Right ventricle myocardium inferior (tissue), 1 donor: Measurements from ENCODE around the gene OR1N1. TPM values are rescaled to one million over a fixed set of nuclear protein-coding genes. Genes with fewer than 3 reads are reported as not detected.
"Not testable (repeated sequence)": the region's sequence is repeated elsewhere in the genome, so short reads cannot be mapped to it uniquely, and the experiment has no call there.

Source experiments
- ATAC-seq: fragments of 200-7000 bp; cut with Tn5 transposase; one replicate; pipeline ENCODE4 v1.9.1; 2020; ENCODE audit warnings: mild to moderate bottlenecking, moderate library complexity
- DNase-seq: peaks from one replicate; pipeline ENCODE4 v3.0.0; 2021; ENCODE audit errors: missing footprints
- intact Hi-C: fragments of 100-400 bp; cut with DNase I; formaldehyde crosslinking; loops from one replicate; pipeline ENCODE4 v1.11.0; 2022
- long read RNA-seq: library from polyadenylated mRNA; unstranded; transcript quantifications from one replicate; pipeline ENCODE4 v2.0.0, GENCODE V29; 2021
- total RNA-seq: library from RNA; stranded (reverse); fragmentation: NEBNext Ultra II Directional; extraction: Animal tissue kit (Norgen Biotek cat#: 25700); gene quantifications from one replicate; pipeline ENCODE4 v1.2.1, GENCODE V29; 2021
- donor health status: DM: no; HTN: yes; CAD: no; lungs with severe emphysema.

The OR1N1 gene
- not detected for total RNA-seq
- long read RNA-seq = 0 reads

GRCh38 chr9:122527193-122527592 is at the start of gene OR1N1:
TSS of gene OR1N1 (minus strand) at chr9:122527293. CDS start at chr9:122527293, 0 bp downstream.
- DNase-seq = no peak
- intact Hi-C loops = no loop called here

DNA sequence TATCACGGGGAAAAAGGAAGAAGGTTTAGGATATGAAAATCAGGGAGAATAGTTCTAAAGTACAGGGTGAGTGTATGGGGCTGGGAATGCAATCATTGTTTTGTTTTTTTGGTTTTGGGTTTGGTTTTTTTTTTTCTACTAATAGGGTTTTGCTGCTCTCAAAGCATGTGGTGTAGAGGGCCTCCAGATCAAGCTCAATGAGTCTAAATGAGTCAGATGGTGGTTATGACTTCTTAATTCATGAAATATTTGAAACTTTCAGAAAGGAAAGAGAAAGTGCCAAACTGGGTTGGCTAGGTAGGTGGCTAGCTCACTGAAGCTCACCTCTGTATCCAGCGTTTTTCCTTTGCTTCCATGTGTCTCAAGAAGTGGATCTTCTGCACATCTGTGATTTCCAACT is 45.4 kb upstream of the OR1N1 start:
- no peak for DNase-seq
- no peak for ATAC-seq
- intact Hi-C loops = no loop called here

More at GRCh38 chr9:122527193-122527592, at the start of gene OR1N1:
- no peak for ATAC-seq

- ATAC-seq (no peak), DNase-seq (no peak)
- intact Hi-C loops = no loop called here
Observed at GRCh38 chr9:122567901-122568300, 40.8 kb upstream of the OR1N1 start.

GRCh38 chr9:122562134-122562760 is 35.2 kb upstream of the OR1N1 start:
- DNase-seq (no peak), ATAC-seq (no peak)
- intact Hi-C loops = no loop called here

GRCh38 chr9:122561446-122561845 is 34.4 kb upstream of the OR1N1 start:
- intact Hi-C loops = no loop called here
- DNase-seq (no peak), ATAC-seq (no peak)

DNA sequence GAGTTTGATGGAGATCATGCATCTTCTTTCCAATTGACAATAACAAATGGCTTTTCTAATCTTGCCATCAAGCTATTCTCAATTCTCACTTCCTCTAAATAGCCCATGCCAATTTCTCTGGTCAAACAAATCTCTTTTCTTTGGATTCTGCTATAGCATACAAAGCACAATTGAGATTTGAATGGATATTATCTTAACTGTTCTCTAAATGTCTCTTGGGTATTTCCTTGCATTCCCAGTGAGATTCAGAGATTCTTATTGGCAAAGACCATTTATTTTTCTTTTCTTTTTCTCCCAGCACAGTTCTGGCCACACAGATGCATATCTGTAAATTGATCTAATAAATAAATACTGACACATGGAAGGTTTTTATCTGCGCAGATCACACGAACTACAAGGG is 25.7 kb upstream of the OR1N1 start, which contains the start of gene OR1N2:
OR1N2 (plus strand) TSS at position 301 of the 400 bp plus-strand sequence. CDS start 100 bp downstream, outside the sequence.
- DNase-seq = no peak
- intact Hi-C loops = no loop called here

DNA sequence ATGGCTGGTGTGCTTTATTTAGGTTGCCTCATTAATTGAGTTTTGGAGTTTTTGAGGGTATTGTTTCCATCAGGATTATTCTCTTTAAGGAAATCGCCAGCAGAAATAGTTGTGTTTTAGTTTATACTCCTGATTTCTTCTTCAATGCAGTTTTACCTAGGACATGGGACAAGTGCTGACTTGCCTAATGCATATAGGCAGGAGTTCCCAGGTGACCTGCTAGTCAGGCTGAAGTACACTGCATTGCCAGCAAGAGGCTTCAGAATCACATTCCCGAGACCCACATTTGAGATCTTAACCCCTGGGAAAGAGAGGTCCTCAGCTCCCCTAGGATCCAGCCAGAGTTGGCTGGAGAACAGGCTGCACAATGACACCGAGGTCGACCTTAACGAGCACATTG is 24.3 kb upstream of the OR1N1 start:
- intact Hi-C loops = no loop called here
- DNase-seq (no peak), ATAC-seq (no peak)

More for the DNA sequence above, 25.7 kb upstream of the OR1N1 start, which contains the start of gene OR1N2:
- no peak for ATAC-seq

- no peak for DNase-seq
- intact Hi-C loops = no loop called here
Observed at GRCh38 chr9:122546196-122546595, 19.1 kb upstream of the OR1N1 start.

GRCh38 chr9:122538757-122539156 is 11.7 kb upstream of the OR1N1 start:
- DNase-seq (no peak), ATAC-seq (no peak)
- intact Hi-C loops = no loop called here

More at GRCh38 chr9:122546196-122546595, 19.1 kb upstream of the OR1N1 start:
- no peak for ATAC-seq

DNA sequence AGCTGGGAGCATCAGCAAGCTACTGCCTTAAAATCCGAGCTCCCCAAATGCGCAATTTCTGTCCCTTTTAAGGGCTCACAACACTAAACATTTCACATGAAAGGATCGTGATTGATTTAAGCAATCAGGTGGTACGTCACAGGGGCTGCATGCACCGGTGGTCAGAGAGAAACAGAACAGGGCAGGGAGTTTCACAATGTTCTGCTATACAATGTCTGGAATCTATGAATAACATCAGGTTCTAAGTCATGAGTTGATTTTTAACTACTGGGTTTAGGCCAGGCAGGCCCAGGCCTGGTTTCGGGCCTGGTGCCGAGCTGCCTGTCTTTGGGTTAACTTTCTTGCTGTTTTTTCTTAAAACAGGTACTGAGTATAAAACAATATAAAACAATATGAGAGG is 10.0 kb upstream of the OR1N1 start:
- intact Hi-C loops, DNase-seq, ATAC-seq: not testable (repeated sequence)

DNA sequence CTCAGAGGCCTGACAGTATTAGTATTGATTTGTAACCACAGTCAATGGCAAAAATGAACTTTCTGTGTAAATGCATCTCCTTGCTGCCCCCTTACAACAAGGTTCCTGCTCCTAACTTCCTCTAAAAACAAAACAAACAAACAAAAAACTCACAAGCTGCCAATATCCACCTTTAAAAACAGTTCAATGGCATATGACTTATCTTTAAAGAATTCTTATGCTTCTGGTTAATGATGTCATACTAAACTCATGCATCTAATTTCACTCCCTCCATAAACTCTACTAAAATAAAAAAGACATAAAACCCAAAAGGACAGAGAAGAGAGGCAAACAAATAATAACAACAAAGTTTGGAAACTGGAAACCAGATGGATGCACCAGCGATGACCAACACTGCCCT is 9.0 kb upstream of the OR1N1 start:
- ATAC-seq = no peak
- intact Hi-C loops = no loop called here
- no peak for DNase-seq

- DNase-seq, ATAC-seq, intact Hi-C loops: not testable (repeated sequence)
Observed at GRCh38 chr9:122531157-122531556, 4.1 kb upstream of the OR1N1 start.

DNA sequence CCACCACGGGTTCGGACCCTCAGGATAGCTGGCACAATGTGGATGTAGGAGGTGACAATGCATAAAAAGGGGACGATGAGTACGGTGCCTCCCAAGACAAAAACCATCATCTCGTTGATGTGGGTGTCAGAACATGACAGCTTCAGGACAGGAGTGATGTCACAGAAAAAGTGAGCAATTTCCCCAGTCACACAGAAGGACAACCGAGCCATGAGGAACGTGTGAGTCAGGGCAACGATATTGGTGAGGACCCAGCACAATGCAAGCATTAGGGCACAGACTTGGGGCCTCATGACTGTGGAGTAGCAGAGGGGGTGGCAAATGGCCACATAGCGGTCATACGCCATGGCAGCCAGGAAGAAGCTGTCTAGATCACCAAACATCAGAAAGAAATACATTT is 491 bp downstream of the OR1N1 start:
- DNase-seq (no peak), ATAC-seq (no peak)
- intact Hi-C loops = no loop called here

DNA sequence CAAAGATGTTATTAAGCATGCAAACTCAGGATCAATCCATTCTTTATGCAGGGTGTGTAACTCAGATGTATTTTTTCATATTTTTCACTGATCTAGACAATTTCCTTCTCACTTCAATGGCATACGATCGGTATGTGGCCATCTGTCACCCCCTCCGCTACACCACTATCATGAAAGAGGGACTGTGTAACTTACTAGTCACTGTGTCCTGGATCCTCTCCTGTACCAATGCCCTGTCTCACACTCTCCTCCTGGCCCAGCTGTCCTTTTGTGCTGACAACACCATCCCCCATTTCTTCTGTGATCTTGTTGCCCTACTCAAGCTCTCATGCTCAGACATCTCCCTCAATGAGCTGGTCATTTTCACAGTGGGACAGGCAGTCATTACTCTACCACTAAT is 7.7 kb downstream of the OR1N1 start:
- DNase-seq (no peak), ATAC-seq (no peak)
- intact Hi-C loops = no loop called here

DNA sequence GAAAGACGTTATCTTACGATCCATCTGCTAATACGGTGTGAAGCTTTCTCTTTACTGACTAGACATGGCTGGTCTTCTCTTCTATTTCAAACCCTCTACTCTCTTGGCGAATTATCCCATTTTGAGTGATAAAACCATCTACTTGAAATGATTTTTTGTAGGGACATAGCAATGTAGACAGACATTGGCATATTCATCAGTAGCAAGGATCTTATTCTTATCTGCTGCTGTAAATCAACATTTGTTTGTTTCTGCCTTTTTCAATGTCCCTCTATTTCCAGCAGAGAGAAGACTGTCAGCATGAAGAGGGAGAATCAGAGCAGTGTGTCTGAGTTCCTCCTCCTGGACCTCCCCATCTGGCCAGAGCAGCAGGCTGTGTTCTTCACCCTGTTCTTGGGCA is 8.3 kb downstream of the OR1N1 start, which contains the start of gene OR1J4:
OR1J4 (plus strand) TSS at position 301 of the 400 bp plus-strand sequence; CDS start at position 301, 0 bp downstream.
- intact Hi-C loops = no loop called here
- ATAC-seq = no peak
- no peak for DNase-seq

GRCh38 chr9:122518226-122518625 is 8.9 kb downstream of the OR1N1 start:
- DNase-seq = no peak
- intact Hi-C loops = no loop called here
- no peak for ATAC-seq

- intact Hi-C loops = no loop called here
- no peak for ATAC-seq
Observed at GRCh38 chr9:122510502-122510901, 16.6 kb downstream of the OR1N1 start, which contains the start of gene OR1J2. TSS of gene OR1J2 (plus strand) at chr9:122510802. CDS start at chr9:122510802, 0 bp downstream.

GRCh38 chr9:122506964-122507363 is 20.1 kb downstream of the OR1N1 start:
- intact Hi-C loops = no loop called here
- ATAC-seq = no peak
- no peak for DNase-seq

More at GRCh38 chr9:122510502-122510901, 16.6 kb downstream of the OR1N1 start, which contains the start of gene OR1J2:
- no peak for DNase-seq

DNA sequence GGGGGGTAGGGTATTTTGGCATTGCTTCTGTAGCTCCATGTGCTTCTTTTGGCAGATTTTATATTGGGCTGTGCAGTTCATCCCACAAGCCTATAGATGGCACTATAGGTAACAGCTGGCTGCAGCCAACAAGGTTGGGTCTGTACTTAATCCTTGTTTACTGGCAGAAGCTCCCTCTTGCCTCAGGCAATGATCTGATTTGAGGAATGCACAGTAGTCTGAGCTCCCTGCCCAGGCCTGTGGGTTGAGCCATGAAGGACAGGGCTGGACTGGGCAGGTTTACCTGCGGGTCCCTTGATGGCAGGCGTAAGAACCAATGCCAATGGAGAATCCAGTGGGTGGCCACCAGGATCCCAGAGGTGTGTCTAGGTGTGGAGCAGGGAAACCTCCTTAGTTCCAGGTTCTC is 28.2 kb downstream of the OR1N1 start:
- DNase-seq (no peak), ATAC-seq (no peak)
- intact Hi-C loops = no loop called here

DNA sequence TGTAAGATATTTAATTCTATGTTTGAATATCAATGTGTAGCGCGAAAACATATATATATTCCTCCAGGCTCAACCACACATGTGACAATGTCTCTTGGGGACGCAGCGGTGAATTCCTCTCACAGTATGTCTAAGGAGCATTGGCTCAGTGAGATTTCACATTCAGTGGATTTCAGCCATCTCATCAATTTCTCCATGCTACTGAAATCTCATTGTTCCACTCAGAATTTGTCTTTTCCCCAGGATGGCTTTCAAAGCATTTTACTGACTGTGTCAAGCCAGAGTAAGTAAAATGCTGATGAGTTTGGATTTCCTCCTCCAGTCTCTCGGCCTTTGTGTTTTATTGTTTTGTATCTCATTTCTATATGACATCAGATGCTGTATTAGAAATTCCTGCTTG is 48.0 kb downstream of the OR1N1 start:
- ATAC-seq (no peak), DNase-seq (no peak)
- intact Hi-C loops = no loop called here

DNA sequence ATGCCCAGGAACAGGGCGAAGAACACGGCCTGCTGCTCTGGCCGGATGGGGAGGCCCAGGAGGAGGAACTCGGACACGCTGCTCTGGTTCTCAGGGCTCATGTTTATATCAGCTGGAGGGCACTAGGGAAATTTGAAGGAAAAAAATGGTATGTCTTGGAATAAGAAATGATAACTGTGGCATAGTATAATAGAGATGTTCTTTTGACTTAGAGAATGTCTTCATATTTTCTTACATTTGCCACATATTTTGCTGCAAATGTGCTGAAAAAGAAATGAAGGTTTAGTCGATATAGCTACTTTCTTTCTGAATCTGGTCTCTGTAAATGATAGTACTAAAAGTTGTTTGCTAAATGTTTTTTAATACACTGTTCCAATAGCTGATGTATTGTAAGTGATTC is 49.3 kb downstream of the OR1N1 start, which contains the start of gene OR1J1:
OR1J1 (minus strand) TSS at position 101 of the 400 bp plus-strand sequence; CDS start at position 101, 0 bp downstream.
- no peak for ATAC-seq
- intact Hi-C loops = no loop called here
- no peak for DNase-seq
